WI38 (cell line): Measurements from ENCODE around the gene WDPCP.

Experiments used
- H3K4me3 ChIP-seq: 2 replicates; pipeline ENCODE4 v1.5.1; 2011; ENCODE audit warnings: low read depth, mild to moderate bottlenecking, control low read depth, low read length
- CTCF ChIP-seq: IDR thresholded peaks from 2 replicates; pipeline ENCODE4 v1.5.1; 2012; ENCODE audit warnings: low read depth, mild to moderate bottlenecking, control low read depth, low read length

WDPCP gene

GRCh38 chr2:63440612-63441011, 147.7 kb downstream of the WDPCP start:
- H3K4me3 ChIP-seq: no peak overlapping the region
- no peak for TF ChIP-seq CTCF

- H3K4me3 ChIP-seq: no peak overlapping the region
- TF ChIP-seq CTCF: no peak
These were observed 150.1 kb downstream of the WDPCP start for GRCh38 chr2:63438181-63438580.

- TF ChIP-seq CTCF: no peak
These were observed 151.8 kb downstream of the WDPCP start for GRCh38 chr2:63436488-63436887.

GRCh38 chr2:63435070-63435469, 153.2 kb downstream of the WDPCP start:
- no peak overlapping the region for H3K4me3 ChIP-seq
- TF ChIP-seq CTCF: no peak

More at GRCh38 chr2:63436488-63436887, 151.8 kb downstream of the WDPCP start:
- H3K4me3 ChIP-seq: no peak overlapping the region

GRCh38 chr2:63434024-63435001, 154.0 kb downstream of the WDPCP start:
- no peak overlapping the region for H3K4me3 ChIP-seq
- TF ChIP-seq CTCF: no peak

GRCh38 chr2:63432373-63432772, 155.9 kb downstream of the WDPCP start:
- TF ChIP-seq CTCF: no peak
- H3K4me3 ChIP-seq: no peak overlapping the region

GRCh38 chr2:63425606-63426005, 162.7 kb downstream of the WDPCP start:
- TF ChIP-seq CTCF: no peak
- no peak overlapping the region for H3K4me3 ChIP-seq
